HL-60/S4 treated with retinoic acid at 250 ng/mL for 4 days and 3 days (cell line): Measurements from ENCODE around the gene PCNX1.
"Not testable (repeated sequence)": the region's sequence is repeated elsewhere in the genome, so short reads cannot be mapped to it uniquely, and the experiment has no call there.

ENCODE experiments used
- in situ Hi-C: fragments of 300-500 bp; cut with MboI; formaldehyde crosslinking; loops from 2 replicates; pipeline ENCODE4 v1.7.0; 2022; ENCODE audit warnings: low sequenced_read_pairs

PCNX1 gene

GRCh38 chr14:71062581-71063303 is 155.5 kb downstream of the PCNX1 start:
- in situ Hi-C loops: no loop called here

- in situ Hi-C loops: no loop called here
Observed at GRCh38 chr14:71063351-71063750, 156.1 kb downstream of the PCNX1 start.

- in situ Hi-C loops: not testable (repeated sequence)
Observed at GRCh38 chr14:71064747-71065146, 157.5 kb downstream of the PCNX1 start.

GRCh38 chr14:71070169-71070568 is 162.9 kb downstream of the PCNX1 start:
- in situ Hi-C loops: no loop called here

- in situ Hi-C loops: no loop called here
Observed at GRCh38 chr14:71071042-71071441, 163.8 kb downstream of the PCNX1 start.

GRCh38 chr14:71076462-71077092 is 169.3 kb downstream of the PCNX1 start:
- in situ Hi-C loops: no loop called here

- in situ Hi-C loops: no loop called here
Observed at GRCh38 chr14:71078500-71078899, 171.2 kb downstream of the PCNX1 start.

- in situ Hi-C loops: no loop called here
Observed at GRCh38 chr14:71086567-71086966, 179.3 kb downstream of the PCNX1 start.

- in situ Hi-C loops: no loop called here
Observed at GRCh38 chr14:71089971-71090370, 182.7 kb downstream of the PCNX1 start.

- in situ Hi-C loops: no loop called here
Observed at GRCh38 chr14:71094722-71095121, 187.5 kb downstream of the PCNX1 start.

GRCh38 chr14:71096947-71097346 is 189.7 kb downstream of the PCNX1 start:
- in situ Hi-C loops: no loop called here

GRCh38 chr14:71103662-71104484 is 196.6 kb downstream of the PCNX1 start:
- in situ Hi-C loops: no loop called here

GRCh38 chr14:71105177-71105576 is 197.9 kb downstream of the PCNX1 start:
- in situ Hi-C loops: no loop called here

- in situ Hi-C loops: no loop called here
Observed at GRCh38 chr14:71107921-71108320, 200.7 kb downstream of the PCNX1 start.

GRCh38 chr14:71108398-71109119 is 201.3 kb downstream of the PCNX1 start:
- in situ Hi-C loops: no loop called here

- in situ Hi-C loops: no loop called here
Observed at GRCh38 chr14:71113376-71113775, 206.1 kb downstream of the PCNX1 start.

- in situ Hi-C loops: no loop called here
Observed at GRCh38 chr14:71114565-71114964, 207.3 kb downstream of the PCNX1 start.

- in situ Hi-C loops: no loop called here
Observed at GRCh38 chr14:71115306-71115705, 208.0 kb downstream of the PCNX1 start.

GRCh38 chr14:71115821-71116567 is 208.7 kb downstream of the PCNX1 start:
- in situ Hi-C loops: no loop called here

GRCh38 chr14:71116568-71117122 is 209.4 kb downstream of the PCNX1 start:
- in situ Hi-C loops: no loop called here
